Mesenchymal stem cell (in vitro differentiated cells and primary cell): ENCODE results near the gene KIF13A.

ENCODE experiments used
- DNase-seq: peaks from one replicate; pipeline ENCODE4 v3.0.0-alpha.2; 2013
- H2AFZ ChIP-seq: one replicate; pipeline ENCODE4 v1.6.1; 2013; ENCODE audit warnings: low read depth, mild to moderate bottlenecking, control low read depth, inconsistent platforms, low read length, moderate library complexity
- H2AK5ac ChIP-seq: 2 replicates; pipeline ENCODE4 v1.6.1; 2013; ENCODE audit warnings: low read length, moderate library complexity, mild to moderate bottlenecking, inconsistent platforms; ENCODE audit not compliant: severe bottlenecking
- H2BK120ac ChIP-seq: one replicate; pipeline ENCODE4 v1.6.1; 2013; ENCODE audit warnings: low read depth, mild to moderate bottlenecking, inconsistent platforms, low read length, moderate library complexity
- H2BK12ac ChIP-seq, 2 experiments: one replicate each; pipeline ENCODE4 v1.6.1; 2013; ENCODE audit warnings: inconsistent platforms in 2 of 2, low read length in 2 of 2, mild to moderate bottlenecking in 2 of 2, moderate library complexity in 2 of 2, control low read depth in 1 of 2
- H2BK15ac ChIP-seq: one replicate; pipeline ENCODE4 v1.6.1; 2013; ENCODE audit warnings: mild to moderate bottlenecking, low read depth, inconsistent platforms; ENCODE audit not compliant: poor library complexity, severe bottlenecking
- H2BK5ac ChIP-seq: 2 replicates; pipeline ENCODE4 v1.6.1; 2013; ENCODE audit warnings: low read depth, mild to moderate bottlenecking, low read length, control low read depth, inconsistent platforms; ENCODE audit not compliant: poor library complexity, severe bottlenecking
- H3K14ac ChIP-seq, 2 experiments: one replicate each; pipeline ENCODE4 v1.6.1; 2013; ENCODE audit warnings: inconsistent platforms in 2 of 2, low read length in 2 of 2, control low read depth in 1 of 2, mild to moderate bottlenecking in 1 of 2, moderate library complexity in 1 of 2
- H3K18ac ChIP-seq, 2 experiments: one replicate each; pipeline ENCODE4 v1.6.1; 2013; ENCODE audit warnings: inconsistent platforms in 2 of 2, low read length in 2 of 2, control low read depth in 1 of 2, low read depth in 1 of 2, mild to moderate bottlenecking in 1 of 2
- H3K23ac ChIP-seq, 2 experiments: one replicate each; pipeline ENCODE4 v1.6.1; 2013; ENCODE audit warnings: inconsistent platforms in 2 of 2, low read length in 2 of 2, mild to moderate bottlenecking in 2 of 2, moderate library complexity in 2 of 2, control low read depth in 1 of 2
- H3K27ac ChIP-seq: 2 replicates; pipeline ENCODE4 v1.5.1; 2013; ENCODE audit warnings: mild to moderate bottlenecking, moderate library complexity, low read length, control low read depth, inconsistent platforms; ENCODE audit not compliant: poor library complexity, severe bottlenecking
- H3K27me3 ChIP-seq, 2 experiments: 2 replicates each; pipeline versions ENCODE4 v1.6.1 to v1.7.0; 2013; ENCODE audit warnings: low read length in 2 of 2, mild to moderate bottlenecking in 2 of 2, moderate library complexity in 2 of 2, control low read depth in 1 of 2, inconsistent platforms in 1 of 2; ENCODE audit not compliant: control insufficient read depth in 1 of 2, insufficient read depth in 1 of 2
- H3K36me3 ChIP-seq, 2 experiments: 2 replicates each; pipeline versions ENCODE4 v1.6.1 to v1.7.0; 2013; ENCODE audit warnings: low read length in 2 of 2, control low read depth in 1 of 2, inconsistent platforms in 1 of 2, low read depth in 1 of 2, mild to moderate bottlenecking in 1 of 2; ENCODE audit not compliant: insufficient read depth in 2 of 2, control insufficient read depth in 1 of 2
- H3K4ac ChIP-seq, 2 experiments: one replicate each; pipeline ENCODE4 v1.6.1; 2013; ENCODE audit warnings: inconsistent platforms in 2 of 2, low read length in 2 of 2, mild to moderate bottlenecking in 2 of 2, moderate library complexity in 2 of 2, control low read depth in 1 of 2, low read depth in 1 of 2
- H3K4me1 ChIP-seq: 2 replicates; pipeline ENCODE4 v1.6.1; 2013; ENCODE audit warnings: low read depth, low read length, control low read depth; ENCODE audit not compliant: control insufficient read depth, insufficient read depth
- H3K4me2 ChIP-seq: 2 replicates; pipeline ENCODE4 v1.6.1; 2013; ENCODE audit warnings: low read length, mild to moderate bottlenecking, inconsistent platforms; ENCODE audit not compliant: poor library complexity, severe bottlenecking
- H3K4me3 ChIP-seq, 2 experiments: 2 replicates each; pipeline versions ENCODE4 v1.5.1 to v1.7.0; 2013; ENCODE audit warnings: low read length in 2 of 2, mild to moderate bottlenecking in 2 of 2, control low read depth in 1 of 2, low read depth in 1 of 2; ENCODE audit not compliant: insufficient read depth in 1 of 2
- H3K79me1 ChIP-seq: replicated peaks from 2 replicates; pipeline ENCODE4 v1.6.1; 2013; ENCODE audit warnings: mild to moderate bottlenecking, control low read depth, low read length, inconsistent platforms; ENCODE audit not compliant: poor library complexity, severe bottlenecking
- H3K9ac ChIP-seq: 2 replicates; pipeline ENCODE4 v1.7.0; 2013; ENCODE audit warnings: mild to moderate bottlenecking, low read length, moderate library complexity
- H3K9me3 ChIP-seq: 2 replicates; pipeline ENCODE4 v1.7.0; 2013; ENCODE audit warnings: mild to moderate bottlenecking, low read length; ENCODE audit not compliant: control insufficient read depth
- H4K8ac ChIP-seq: one replicate; pipeline ENCODE4 v1.6.1; 2013; ENCODE audit warnings: inconsistent platforms, mild to moderate bottlenecking, low read length, moderate library complexity
- H4K91ac ChIP-seq: one replicate; pipeline ENCODE4 v1.6.1; 2013; ENCODE audit warnings: mild to moderate bottlenecking, low read length, inconsistent platforms
- WGBS: methylation state at CpG from one replicate; pipeline ENCODE4 v1.1.7; 2013; ENCODE audit warnings: mixed read lengths; 5-methylcytosine and 5-hydroxymethylcytosine counted together

The KIF13A gene

DNA sequence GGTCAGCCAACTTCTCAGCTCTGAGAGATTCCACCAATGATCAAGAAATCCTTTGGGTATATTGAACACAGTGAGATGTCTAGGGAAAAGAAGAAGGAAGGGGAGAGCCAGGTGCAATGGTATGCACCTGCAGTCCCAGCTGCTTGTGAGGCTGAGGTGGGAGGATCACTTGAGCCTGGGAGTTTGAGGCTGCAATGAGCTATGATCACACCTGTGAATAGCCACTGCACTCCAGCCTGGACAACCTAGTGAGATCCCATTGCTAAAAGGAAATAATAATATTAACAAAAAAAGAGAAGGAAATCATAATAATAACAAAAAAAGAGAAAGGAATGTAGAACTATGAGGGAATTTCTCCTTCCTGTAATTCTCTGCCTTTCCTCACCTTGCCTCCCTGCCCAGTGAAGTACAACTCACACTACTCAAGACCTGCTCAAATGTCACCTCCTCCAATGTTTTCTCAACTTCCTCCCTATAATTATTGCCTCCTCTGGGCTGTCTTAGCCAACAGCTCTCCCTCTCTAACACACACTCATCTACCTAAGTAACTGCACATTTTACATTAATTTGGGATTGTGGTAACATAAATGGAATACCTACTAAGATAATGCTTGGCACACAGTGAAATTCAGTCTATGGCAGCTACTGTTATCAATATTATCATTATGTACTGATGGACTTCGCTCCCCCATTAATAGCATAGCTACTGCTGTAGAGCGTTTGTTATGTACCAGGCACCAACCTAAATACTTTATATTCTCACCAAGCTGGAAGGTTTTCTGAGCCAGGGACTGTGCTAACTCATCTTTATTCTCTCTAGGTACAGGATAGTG, 103.6 kb downstream of the KIF13A start:
- Histone ChIP-seq H3K27ac (no peak overlapping the region), H3K79me1 (peaks cover 20% of the 10 kb centered on the region), H3K4me1 (no peaks in the 10 kb centered on the region), H3K14ac (no peak overlapping the region), H3K18ac (no peak overlapping the region), H3K9ac (no peak overlapping the region), H2BK15ac (no peak overlapping the region), H3K4ac (no peak overlapping the region), H2AFZ (no peak overlapping the region), H2AK5ac (no peak overlapping the region), H3K4me2 (no peak overlapping the region), H3K36me3 (no peaks in the 10 kb centered on the region), H3K27me3 (no peaks in the 10 kb centered on the region), H2BK120ac (no peak overlapping the region), H2BK5ac (no peak overlapping the region), H2BK12ac (no peak overlapping the region), H4K8ac (no peak overlapping the region), H3K23ac (no peak overlapping the region), H4K91ac (no peak overlapping the region), H3K4me3 (no peak overlapping the region), H3K9me3 (no peaks in the 10 kb centered on the region)
- WGBS, result 86% methylated on average over 1 of the region's 2 CpGs
- no peak for DNase-seq

DNA sequence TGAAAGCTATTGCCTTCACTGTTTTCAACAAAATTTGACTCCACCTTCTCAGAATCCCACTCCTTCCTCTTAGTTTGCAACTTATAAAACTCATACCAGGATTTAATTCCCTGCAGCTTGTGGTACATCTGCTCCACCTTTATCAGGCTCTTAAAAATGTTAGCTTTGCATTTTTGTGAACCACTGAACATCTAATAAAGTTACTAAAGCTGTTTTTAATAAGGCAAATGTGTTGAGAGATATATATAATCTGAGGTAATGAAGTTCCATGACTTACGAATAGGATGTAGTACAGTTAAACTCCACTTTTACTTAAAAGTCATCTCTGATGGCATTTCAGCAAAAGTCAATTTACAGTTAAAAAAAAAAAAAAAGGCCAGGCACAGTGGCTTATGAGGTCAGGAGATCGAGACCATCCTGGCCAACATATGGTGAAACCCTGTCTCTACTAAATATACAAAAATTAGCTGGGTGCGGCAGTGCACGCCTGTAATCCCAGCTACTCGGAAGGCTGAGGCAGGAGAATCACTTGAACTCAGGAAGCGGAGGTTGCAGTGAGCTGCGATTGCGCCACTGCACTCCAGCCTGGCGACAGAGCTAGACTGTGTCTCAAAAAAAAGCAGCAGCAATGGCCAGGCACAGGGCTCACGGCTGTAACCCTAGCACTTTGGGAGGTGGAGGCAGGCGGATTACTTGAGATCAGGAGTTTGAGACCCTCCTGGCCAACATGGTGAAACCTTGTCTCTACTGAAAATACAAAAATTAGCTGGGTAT, 106.2 kb downstream of the KIF13A start:
- WGBS, result 79% methylated on average over 11 of the region's 11 CpGs
- no peaks in the 10 kb centered on the region for H3K9me3 ChIP-seq
- H3K4me2 ChIP-seq, result no peak overlapping the region
- H3K4ac ChIP-seq, result no peak overlapping the region
- no peaks in the 10 kb centered on the region for H3K27me3 ChIP-seq
- H3K23ac ChIP-seq, result no peak overlapping the region
- H3K27ac ChIP-seq, result no peak overlapping the region
- no peak overlapping the region for H3K18ac ChIP-seq
- peak overlapping the region in 1 of 2 experiments; percentile 81 for H3K14ac ChIP-seq
- H3K4me1 ChIP-seq, result peaks cover 5% of the 10 kb centered on the region
- H2BK12ac ChIP-seq, result no peak overlapping the region
- no peak overlapping the region for H2BK5ac ChIP-seq
- H3K4me3 ChIP-seq, result no peak overlapping the region
- H2AK5ac ChIP-seq, result no peak overlapping the region
- peaks cover 20% of the 10 kb centered on the region for H3K79me1 ChIP-seq
- no peak overlapping the region for H2BK120ac ChIP-seq
- H3K9ac ChIP-seq, result no peak overlapping the region
- no peak overlapping the region for H4K8ac ChIP-seq
- no peak overlapping the region for H2BK15ac ChIP-seq
- H3K36me3 ChIP-seq, result no peaks in the 10 kb centered on the region
- peak; percentile 41 for DNase-seq
- H2AFZ ChIP-seq, result no peak overlapping the region
- no peak overlapping the region for H4K91ac ChIP-seq

DNA sequence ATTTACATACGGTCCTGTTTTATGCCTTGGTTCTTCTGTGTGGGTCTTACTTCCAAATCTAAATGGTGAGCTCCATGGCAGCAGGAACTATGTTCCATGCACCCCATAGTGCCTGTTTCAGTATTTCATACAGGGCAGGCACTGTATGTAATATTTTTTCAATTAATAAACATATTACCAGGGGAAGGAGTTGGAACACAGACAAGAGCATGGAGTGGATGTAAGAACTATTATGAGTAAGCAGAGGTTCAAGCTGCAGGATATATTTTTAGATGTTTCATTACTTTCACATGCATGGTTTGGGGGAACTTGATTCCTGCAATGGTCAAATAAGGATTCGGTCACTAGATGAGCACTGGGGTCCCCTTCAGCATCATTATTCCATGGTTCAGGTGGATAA, 108.3 kb downstream of the KIF13A start:
- H3K4ac ChIP-seq, result no peak overlapping the region
- peaks cover 7% of the 10 kb centered on the region for H3K4me1 ChIP-seq
- H2BK5ac ChIP-seq, result no peak overlapping the region
- H3K27me3 ChIP-seq, result no peaks in the 10 kb centered on the region
- H3K36me3 ChIP-seq, result no peaks in the 10 kb centered on the region
- no peak overlapping the region for H2BK120ac ChIP-seq
- H3K9ac ChIP-seq, result peak overlapping the region; percentile 31
- no peak overlapping the region for H2BK12ac ChIP-seq
- H3K4me3 ChIP-seq, result no peak overlapping the region
- WGBS, result 100% methylated on average over 2 of the region's 2 CpGs
- H2BK15ac ChIP-seq, result no peak overlapping the region
- no peak overlapping the region for H2AK5ac ChIP-seq
- no peak overlapping the region for H3K27ac ChIP-seq
- DNase-seq, result no peak
- no peak overlapping the region for H4K8ac ChIP-seq
- no peaks in the 10 kb centered on the region for H3K9me3 ChIP-seq
- H4K91ac ChIP-seq, result no peak overlapping the region
- peaks cover 14% of the 10 kb centered on the region for H3K79me1 ChIP-seq
- H2AFZ ChIP-seq, result no peak overlapping the region
- no peak overlapping the region for H3K23ac ChIP-seq
- no peak overlapping the region for H3K18ac ChIP-seq
- no peak overlapping the region for H3K4me2 ChIP-seq
- H3K14ac ChIP-seq, result no peak overlapping the region

DNA sequence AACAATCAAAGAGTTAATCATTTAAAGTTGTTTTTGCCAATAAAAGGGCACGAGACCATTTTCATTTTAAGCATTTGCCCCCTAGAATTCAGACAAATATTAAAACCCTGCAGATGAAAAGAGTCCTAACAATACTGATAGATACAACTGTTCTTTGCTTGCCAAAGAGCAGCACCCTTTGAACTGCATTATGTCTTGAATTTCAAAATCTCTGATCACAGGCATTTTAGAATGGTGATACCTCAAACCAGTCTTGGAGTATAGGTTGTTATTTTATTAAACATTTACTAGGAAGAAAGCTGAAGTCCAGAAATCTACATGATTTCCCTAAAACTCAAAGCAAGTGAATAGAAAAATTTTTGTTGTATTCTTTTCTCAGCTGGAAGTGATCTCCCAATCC, 108.7 kb downstream of the KIF13A start:
- no peak overlapping the region for H2BK5ac ChIP-seq
- no peak overlapping the region for H2AFZ ChIP-seq
- peaks cover 14% of the 10 kb centered on the region for H3K79me1 ChIP-seq
- DNase-seq, result no peak
- no peak overlapping the region for H3K4ac ChIP-seq
- H3K36me3 ChIP-seq, result no peaks in the 10 kb centered on the region
- no peak overlapping the region for H2BK120ac ChIP-seq
- no peak overlapping the region for H3K27ac ChIP-seq
- H3K4me3 ChIP-seq, result no peak overlapping the region
- no peak overlapping the region for H2AK5ac ChIP-seq
- H4K8ac ChIP-seq, result no peak overlapping the region
- no peaks in the 10 kb centered on the region for H3K27me3 ChIP-seq
- no peak overlapping the region for H2BK12ac ChIP-seq
- no peak overlapping the region for H2BK15ac ChIP-seq
- no peak overlapping the region for H3K14ac ChIP-seq
- 100% methylated on average over 1 of the region's 1 CpG for WGBS
- H3K4me1 ChIP-seq, result peaks cover 7% of the 10 kb centered on the region
- H3K18ac ChIP-seq, result no peak overlapping the region
- H3K23ac ChIP-seq, result no peak overlapping the region
- no peak overlapping the region for H4K91ac ChIP-seq
- no peak overlapping the region for H3K4me2 ChIP-seq
- H3K9me3 ChIP-seq, result no peaks in the 10 kb centered on the region
- peak overlapping the region; percentile 31 for H3K9ac ChIP-seq
